Liver (tissue), 9 donors: ENCODE measurements around the gene ELOA. TPM values are rescaled to one million over a fixed set of nuclear protein-coding genes. Genes with fewer than 3 reads are reported as not detected.
"Not testable (repeated sequence)": the region's sequence is repeated elsewhere in the genome, so short reads cannot be mapped to it uniquely, and the experiment has no call there.

Source experiments
- DNase-seq: peaks from one replicate; pipeline ENCODE4 v3.0.0-alpha.2; 2017; ENCODE audit warnings: low spot score
- H3K27ac ChIP-seq, 2 donors: one replicate each; pipeline ENCODE4 v1.7.0; 2013; ENCODE audit warnings: inconsistent platforms in 2 of 2, low read length in 2 of 2, control low read depth in 1 of 2, low read depth in 1 of 2, mild to moderate bottlenecking in 1 of 2
- H3K27me3 ChIP-seq, 4 donors: one replicate each; pipeline versions ENCODE4 v1.6.1 to v1.7.0; 2013; ENCODE audit warnings: low read length in 3 of 4, inconsistent platforms in 1 of 4, mild to moderate bottlenecking in 1 of 4, moderate library complexity in 1 of 4; ENCODE audit not compliant: control insufficient read depth in 4 of 4, insufficient read depth in 4 of 4
- H3K36me3 ChIP-seq, 4 donors: one replicate each; pipeline versions ENCODE4 v1.6.1 to v1.7.0; 2013; ENCODE audit warnings: low read length in 3 of 4, mild to moderate bottlenecking in 3 of 4, low read depth in 1 of 4, moderate library complexity in 1 of 4; ENCODE audit not compliant: control insufficient read depth in 4 of 4, insufficient read depth in 3 of 4
- H3K4me1 ChIP-seq, 4 donors: one replicate each; pipeline versions ENCODE4 v1.6.1 to v1.7.0; 2013; ENCODE audit warnings: low read length in 3 of 4, mild to moderate bottlenecking in 3 of 4, moderate library complexity in 1 of 4; ENCODE audit not compliant: control insufficient read depth in 4 of 4, insufficient read depth in 4 of 4
- H3K4me3 ChIP-seq, 3 donors: one replicate each; pipeline versions ENCODE4 v1.6.1 to v1.7.0; 2013; ENCODE audit warnings: low read length in 3 of 3, control low read depth in 1 of 3, low read depth in 1 of 3, mild to moderate bottlenecking in 1 of 3
- H3K9ac ChIP-seq, 2 donors: one replicate each; pipeline ENCODE4 v1.7.0; 2013; ENCODE audit warnings: low read length in 2 of 2, mild to moderate bottlenecking in 2 of 2, moderate library complexity in 2 of 2, control low read depth in 1 of 2, low read depth in 1 of 2
- H3K9me3 ChIP-seq, 4 donors: one replicate each; pipeline versions ENCODE4 v1.6.1 to v1.7.0; 2013; ENCODE audit warnings: low read length in 3 of 4; ENCODE audit not compliant: control insufficient read depth in 4 of 4
- EGR1 ChIP-seq, 2 donors: IDR thresholded peaks; 2 replicates each; pipeline ENCODE4 v1.6.1; 2016 to 2018; ENCODE audit warnings: antibody characterized with exemption in 2 of 2, low read depth in 2 of 2
- FOXA1 ChIP-seq: IDR thresholded peaks from 2 replicates; pipeline ENCODE4 v1.6.1; 2016; ENCODE audit warnings: antibody characterized with exemption
- FOXA2 ChIP-seq: IDR thresholded peaks from 2 replicates; pipeline ENCODE4 v1.6.1; 2016; ENCODE audit warnings: antibody characterized with exemption
- GABPA ChIP-seq, 2 donors: IDR thresholded peaks in 1 of 2; conservative IDR thresholded peaks in 1 of 2; 2 replicates each; pipeline ENCODE4 v1.6.1; 2016; ENCODE audit warnings: antibody characterized with exemption in 2 of 2, mild to moderate bottlenecking in 1 of 2, moderate library complexity in 1 of 2
- JUND ChIP-seq, 2 donors: IDR thresholded peaks; 2 replicates each; pipeline ENCODE4 v1.6.1; 2016; ENCODE audit warnings: antibody characterized with exemption in 2 of 2
- NR2F2 ChIP-seq: IDR thresholded peaks from 2 replicates; pipeline ENCODE4 v1.6.1; 2016; ENCODE audit warnings: antibody characterized with exemption
- RAD21 ChIP-seq, 2 donors: IDR thresholded peaks; 2 replicates each; pipeline ENCODE4 v1.6.1; 2016; ENCODE audit warnings: antibody characterized with exemption in 2 of 2, mild to moderate bottlenecking in 2 of 2
- RXRA ChIP-seq, 2 donors: IDR thresholded peaks; 2 replicates each; pipeline ENCODE4 v1.6.1; 2017 to 2018; ENCODE audit warnings: antibody characterized with exemption in 2 of 2, mild to moderate bottlenecking in 1 of 2
- TAF1 ChIP-seq: conservative IDR thresholded peaks from 2 replicates; pipeline ENCODE4 v1.6.1; 2016; ENCODE audit warnings: antibody characterized with exemption, mild to moderate bottlenecking
- YY1 ChIP-seq: IDR thresholded peaks from 2 replicates; pipeline ENCODE4 v1.6.1; 2016; ENCODE audit warnings: antibody characterized with exemption, mild to moderate bottlenecking
- WGBS: extraction: QIAGEN DNeasy Blood & Tissue Kit; methylation state at CpG from one replicate; pipeline ENCODE4 v1.1.7; 2013; 5-methylcytosine and 5-hydroxymethylcytosine counted together
- polyA plus RNA-seq, 2 donors: library from polyadenylated mRNA; stranded (reverse) in 1 of 2; unstranded in 1 of 2; fragments of 200-250 nt in 1 of 2; fragments of >200 nt in 1 of 2; fragmentation: Nextera tagmentation in 1 of 2; extraction: Ambion mirVana in 1 of 2; gene quantifications; one replicate each; pipeline versions ENCODE4 v1.2.1 to v1.2.3, GENCODE V29; 2013 to 2015
- total RNA-seq, 2 donors: library from RNA; depleted of rRNA; stranded (reverse); fragments of >200 nt; gene quantifications; one replicate each; pipeline ENCODE4 v1.2.3, GENCODE V29; 2014
- TF ChIP-seq, protein P1 (sequence below): IDR thresholded peaks from 2 replicates; pipeline ENCODE4 v1.6.1; 2016; ENCODE audit warnings: antibody characterized with exemption
- TF ChIP-seq, protein P2 (sequence below): IDR thresholded peaks from 2 replicates; pipeline ENCODE4 v1.6.1; 2016; ENCODE audit warnings: antibody characterized with exemption
- TF ChIP-seq, protein P3 (sequence below): IDR thresholded peaks from 2 replicates; pipeline ENCODE4 v1.6.1; 2016; ENCODE audit warnings: antibody characterized with exemption
- TF ChIP-seq, protein P4 (sequence below): fragments of 150-350 bp; IDR thresholded peaks from 2 replicates; pipeline ENCODE4 v1.5.1; 2017; ENCODE audit warnings: improper control_type of control experiment, low read depth, low read length; ENCODE audit not compliant: missing input control
- TF ChIP-seq, protein P5 (sequence below): IDR thresholded peaks from 2 replicates; pipeline ENCODE4 v1.6.1; 2016; ENCODE audit warnings: antibody characterized with exemption, mild to moderate bottlenecking
- donor health status: healthy.
- donor health status: healthy.
- donor health status: healthy.
- donor health status: healthy.
- donor health status: healthy.

ELOA gene
- total and polyA plus RNA-seq, 4 donors = 11.1 to 34.9 (median 24.3) TPM

DNA sequence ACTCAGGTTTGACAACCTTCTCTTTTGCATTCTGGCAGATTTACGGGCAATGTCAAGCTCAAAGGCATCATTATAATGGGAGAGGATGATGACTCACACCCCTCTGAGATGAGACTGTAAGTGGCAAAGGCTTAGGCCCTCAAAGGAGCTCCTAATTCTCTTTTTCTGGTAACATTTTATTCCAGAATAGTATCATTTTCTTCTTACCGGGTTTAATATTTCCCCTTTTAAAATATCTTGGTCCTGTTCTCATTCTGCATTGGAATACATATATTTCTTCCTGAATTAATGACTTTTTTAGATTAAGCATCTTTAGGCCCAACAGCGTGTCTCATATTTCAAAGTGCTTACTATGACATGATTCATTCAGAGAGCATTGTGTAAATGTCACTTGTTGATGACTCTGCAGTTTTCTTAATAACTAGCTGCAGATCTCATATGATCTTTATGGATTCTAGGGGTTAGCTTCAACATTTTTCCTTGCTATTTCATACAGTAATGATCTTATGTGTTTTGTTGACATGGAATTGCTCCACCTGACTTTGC lies 36.6 kb downstream of the ELOA start:
- TF ChIP-seq GABPA (IDR thresholded peaks at IDR 0.05 in 1 of 2, conservative IDR thresholded peaks at IDR 0.05 in 1 of 2) (no peak), EGR1 (IDR thresholded peaks at IDR 0.05; ENCODE audit: low read depth in 2 of 2) (no peak), NR2F2 (no peak), RAD21 (IDR thresholded peaks at IDR 0.05) (no peak), FOXA1 (no peak), FOXA2 (no peak), TAF1 (no peak), JUND (IDR thresholded peaks at IDR 0.05) (no peak), RXRA (IDR thresholded peaks at IDR 0.05) (no peak), YY1 (no peak)
- TF ChIP-seq, protein P1, sequence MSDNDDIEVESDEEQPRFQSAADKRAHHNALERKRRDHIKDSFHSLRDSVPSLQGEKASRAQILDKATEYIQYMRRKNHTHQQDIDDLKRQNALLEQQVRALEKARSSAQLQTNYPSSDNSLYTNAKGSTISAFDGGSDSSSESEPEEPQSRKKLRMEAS = no peak
- TF ChIP-seq, protein P2, sequence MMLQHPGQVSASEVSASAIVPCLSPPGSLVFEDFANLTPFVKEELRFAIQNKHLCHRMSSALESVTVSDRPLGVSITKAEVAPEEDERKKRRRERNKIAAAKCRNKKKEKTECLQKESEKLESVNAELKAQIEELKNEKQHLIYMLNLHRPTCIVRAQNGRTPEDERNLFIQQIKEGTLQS = no peak
- TF ChIP-seq, protein P3, sequence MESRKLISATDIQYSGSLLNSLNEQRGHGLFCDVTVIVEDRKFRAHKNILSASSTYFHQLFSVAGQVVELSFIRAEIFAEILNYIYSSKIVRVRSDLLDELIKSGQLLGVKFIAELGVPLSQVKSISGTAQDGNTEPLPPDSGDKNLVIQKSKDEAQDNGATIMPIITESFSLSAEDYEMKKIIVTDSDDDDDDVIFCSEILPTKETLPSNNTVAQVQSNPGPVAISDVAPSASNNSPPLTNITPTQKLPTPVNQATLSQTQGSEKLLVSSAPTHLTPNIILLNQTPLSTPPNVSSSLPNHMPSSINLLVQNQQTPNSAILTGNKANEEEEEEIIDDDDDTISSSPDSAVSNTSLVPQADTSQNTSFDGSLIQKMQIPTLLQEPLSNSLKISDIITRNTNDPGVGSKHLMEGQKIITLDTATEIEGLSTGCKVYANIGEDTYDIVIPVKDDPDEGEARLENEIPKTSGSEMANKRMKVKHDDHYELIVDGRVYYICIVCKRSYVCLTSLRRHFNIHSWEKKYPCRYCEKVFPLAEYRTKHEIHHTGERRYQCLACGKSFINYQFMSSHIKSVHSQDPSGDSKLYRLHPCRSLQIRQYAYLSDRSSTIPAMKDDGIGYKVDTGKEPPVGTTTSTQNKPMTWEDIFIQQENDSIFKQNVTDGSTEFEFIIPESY = no peak
- TF ChIP-seq, protein P4, sequence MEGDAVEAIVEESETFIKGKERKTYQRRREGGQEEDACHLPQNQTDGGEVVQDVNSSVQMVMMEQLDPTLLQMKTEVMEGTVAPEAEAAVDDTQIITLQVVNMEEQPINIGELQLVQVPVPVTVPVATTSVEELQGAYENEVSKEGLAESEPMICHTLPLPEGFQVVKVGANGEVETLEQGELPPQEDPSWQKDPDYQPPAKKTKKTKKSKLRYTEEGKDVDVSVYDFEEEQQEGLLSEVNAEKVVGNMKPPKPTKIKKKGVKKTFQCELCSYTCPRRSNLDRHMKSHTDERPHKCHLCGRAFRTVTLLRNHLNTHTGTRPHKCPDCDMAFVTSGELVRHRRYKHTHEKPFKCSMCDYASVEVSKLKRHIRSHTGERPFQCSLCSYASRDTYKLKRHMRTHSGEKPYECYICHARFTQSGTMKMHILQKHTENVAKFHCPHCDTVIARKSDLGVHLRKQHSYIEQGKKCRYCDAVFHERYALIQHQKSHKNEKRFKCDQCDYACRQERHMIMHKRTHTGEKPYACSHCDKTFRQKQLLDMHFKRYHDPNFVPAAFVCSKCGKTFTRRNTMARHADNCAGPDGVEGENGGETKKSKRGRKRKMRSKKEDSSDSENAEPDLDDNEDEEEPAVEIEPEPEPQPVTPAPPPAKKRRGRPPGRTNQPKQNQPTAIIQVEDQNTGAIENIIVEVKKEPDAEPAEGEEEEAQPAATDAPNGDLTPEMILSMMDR = no peak
- TF ChIP-seq, protein P5, sequence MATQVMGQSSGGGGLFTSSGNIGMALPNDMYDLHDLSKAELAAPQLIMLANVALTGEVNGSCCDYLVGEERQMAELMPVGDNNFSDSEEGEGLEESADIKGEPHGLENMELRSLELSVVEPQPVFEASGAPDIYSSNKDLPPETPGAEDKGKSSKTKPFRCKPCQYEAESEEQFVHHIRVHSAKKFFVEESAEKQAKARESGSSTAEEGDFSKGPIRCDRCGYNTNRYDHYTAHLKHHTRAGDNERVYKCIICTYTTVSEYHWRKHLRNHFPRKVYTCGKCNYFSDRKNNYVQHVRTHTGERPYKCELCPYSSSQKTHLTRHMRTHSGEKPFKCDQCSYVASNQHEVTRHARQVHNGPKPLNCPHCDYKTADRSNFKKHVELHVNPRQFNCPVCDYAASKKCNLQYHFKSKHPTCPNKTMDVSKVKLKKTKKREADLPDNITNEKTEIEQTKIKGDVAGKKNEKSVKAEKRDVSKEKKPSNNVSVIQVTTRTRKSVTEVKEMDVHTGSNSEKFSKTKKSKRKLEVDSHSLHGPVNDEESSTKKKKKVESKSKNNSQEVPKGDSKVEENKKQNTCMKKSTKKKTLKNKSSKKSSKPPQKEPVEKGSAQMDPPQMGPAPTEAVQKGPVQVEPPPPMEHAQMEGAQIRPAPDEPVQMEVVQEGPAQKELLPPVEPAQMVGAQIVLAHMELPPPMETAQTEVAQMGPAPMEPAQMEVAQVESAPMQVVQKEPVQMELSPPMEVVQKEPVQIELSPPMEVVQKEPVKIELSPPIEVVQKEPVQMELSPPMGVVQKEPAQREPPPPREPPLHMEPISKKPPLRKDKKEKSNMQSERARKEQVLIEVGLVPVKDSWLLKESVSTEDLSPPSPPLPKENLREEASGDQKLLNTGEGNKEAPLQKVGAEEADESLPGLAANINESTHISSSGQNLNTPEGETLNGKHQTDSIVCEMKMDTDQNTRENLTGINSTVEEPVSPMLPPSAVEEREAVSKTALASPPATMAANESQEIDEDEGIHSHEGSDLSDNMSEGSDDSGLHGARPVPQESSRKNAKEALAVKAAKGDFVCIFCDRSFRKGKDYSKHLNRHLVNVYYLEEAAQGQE = no peak
- Histone ChIP-seq H3K9ac (no peak overlapping the region), H3K4me3 (no peak overlapping the region), H3K27me3 (no peaks in the 10 kb centered on the region), H3K4me1 (peaks cover 6 to 33% (median 24%) of the 10 kb centered on the region in 4 donors), H3K9me3 (no peaks in the 10 kb centered on the region), H3K36me3 (peaks cover 0 to 7% (median 5%) of the 10 kb centered on the region in 4 donors), H3K27ac (no peak overlapping the region)
- DNase-seq = no peak
- WGBS = 84% methylated on average over 3 of the region's 3 CpGs

DNA sequence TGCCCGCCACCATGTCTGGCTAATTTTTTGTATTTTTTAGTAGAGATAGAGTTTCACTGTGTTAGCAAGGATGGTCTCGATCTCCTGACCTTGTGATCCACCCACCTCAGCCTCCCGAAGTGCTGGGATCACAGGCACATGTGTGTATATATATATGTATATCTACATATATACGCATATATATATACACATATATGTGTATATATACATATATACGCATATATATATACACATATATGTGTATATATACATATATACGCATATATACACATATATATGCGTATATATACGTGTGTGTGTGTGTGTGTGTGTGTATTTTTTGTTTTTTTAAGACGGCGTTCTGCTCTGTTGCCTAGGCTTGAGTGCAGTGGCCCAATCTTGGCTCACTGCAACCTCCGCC lies 39.9 kb downstream of the ELOA start:
- H3K27me3 ChIP-seq, H3K27ac ChIP-seq, H3K9me3 ChIP-seq, H3K9ac ChIP-seq, H3K4me3 ChIP-seq, DNase-seq: not testable (repeated sequence)
- Histone ChIP-seq H3K36me3 (peaks cover 3 to 25% (median 21%) of the 10 kb centered on the region in 4 donors), H3K4me1 (peaks cover 4 to 13% (median 10%) of the 10 kb centered on the region in 4 donors)
- 96% methylated on average over 11 of the region's 11 CpGs for WGBS
